ENCODE measurements around the gene FBXL7.

FBXL7 gene

DNA sequence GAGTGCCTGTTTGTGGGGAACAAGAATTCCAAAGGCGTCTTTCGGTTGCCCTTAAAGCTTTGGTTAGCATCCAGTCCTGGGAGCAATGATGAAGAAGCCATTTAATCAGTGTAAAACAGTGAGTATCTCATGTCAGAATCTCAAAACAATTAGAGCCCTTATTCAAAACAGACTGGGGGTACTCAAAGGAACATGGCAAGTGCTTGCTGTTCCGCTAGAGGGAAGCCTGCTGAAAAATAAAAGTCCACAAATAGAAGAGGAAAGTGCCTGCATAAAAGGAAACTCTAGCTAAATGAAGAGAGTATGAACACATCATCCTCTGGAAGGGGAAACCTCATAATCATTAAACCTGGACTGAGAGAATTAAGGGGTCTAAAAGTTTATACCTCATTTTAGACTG lies 26.4 kb downstream of the FBXL7 start:
- H3K27me3 ChIP-seq (ENCODE audit: control insufficient read depth, insufficient read depth, low read length) = no peaks in the 10 kb centered on the region
- no peaks in the 10 kb centered on the region for H3K9me3 ChIP-seq (ENCODE audit: control insufficient read depth, low read length)
- no peak overlapping the region for H3K4me3 ChIP-seq (ENCODE audit: low read length)
- no peaks in the 10 kb centered on the region for H3K36me3 ChIP-seq (ENCODE audit: control insufficient read depth, insufficient read depth, low read length)
- no peaks in the 10 kb centered on the region for H3K4me1 ChIP-seq (ENCODE audit: control insufficient read depth, insufficient read depth, low read length)
- H3K9ac ChIP-seq (ENCODE audit: low read length) = no peak overlapping the region

DNA sequence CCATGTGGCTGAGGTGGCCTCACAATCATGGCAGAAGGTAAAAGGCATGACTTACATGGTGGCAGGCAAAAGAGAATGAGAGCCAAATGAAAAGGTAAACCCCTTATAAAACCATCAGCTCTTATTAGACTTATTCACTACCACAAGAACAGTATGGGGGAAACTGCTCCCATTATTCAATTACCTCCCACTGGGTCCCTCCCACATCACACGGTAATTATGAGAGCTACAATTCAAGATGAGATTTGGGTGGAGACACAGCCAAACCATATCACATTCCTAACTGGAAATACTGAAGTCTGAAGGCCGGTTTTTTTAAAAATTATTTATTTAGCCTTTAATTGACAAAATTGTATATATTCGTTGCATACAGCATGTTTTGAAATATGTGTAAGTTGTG lies 28.5 kb downstream of the FBXL7 start:
- no peak overlapping the region for H3K4me3 ChIP-seq (ENCODE audit: low read length)
- no peaks in the 10 kb centered on the region for H3K36me3 ChIP-seq (ENCODE audit: control insufficient read depth, insufficient read depth, low read length)
- H3K27me3 ChIP-seq (ENCODE audit: control insufficient read depth, insufficient read depth, low read length) = no peaks in the 10 kb centered on the region
- no peak overlapping the region for H3K9ac ChIP-seq (ENCODE audit: low read length)
- peaks cover 4% of the 10 kb centered on the region for H3K4me1 ChIP-seq (ENCODE audit: control insufficient read depth, insufficient read depth, low read length)
- no peaks in the 10 kb centered on the region for H3K9me3 ChIP-seq (ENCODE audit: control insufficient read depth, low read length)

DNA sequence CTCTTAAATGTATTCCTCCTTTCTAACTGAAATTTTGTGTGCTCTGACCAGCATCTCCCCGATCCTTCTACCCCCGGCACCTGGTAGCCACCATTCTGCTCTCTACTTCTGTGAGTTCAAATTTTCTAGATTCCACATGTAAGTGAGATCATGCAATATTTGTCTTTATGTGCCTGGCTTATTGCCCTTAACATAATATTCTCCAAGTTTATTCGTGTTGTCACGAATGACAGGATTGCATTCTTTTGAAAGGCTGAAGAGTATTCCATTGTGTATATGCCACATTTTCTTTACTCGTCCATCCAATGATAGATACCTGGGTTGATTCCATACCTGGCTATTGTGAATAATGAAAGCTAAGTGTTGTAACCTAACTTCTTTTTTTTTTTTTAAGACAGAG lies 29.0 kb downstream of the FBXL7 start:
- no peak overlapping the region for H3K4me3 ChIP-seq (ENCODE audit: low read length)
- no peaks in the 10 kb centered on the region for H3K36me3 ChIP-seq (ENCODE audit: control insufficient read depth, insufficient read depth, low read length)
- H3K9ac ChIP-seq (ENCODE audit: low read length) = no peak overlapping the region
- no peaks in the 10 kb centered on the region for H3K9me3 ChIP-seq (ENCODE audit: control insufficient read depth, low read length)
- peaks cover 4% of the 10 kb centered on the region for H3K4me1 ChIP-seq (ENCODE audit: control insufficient read depth, insufficient read depth, low read length)
- no peaks in the 10 kb centered on the region for H3K27me3 ChIP-seq (ENCODE audit: control insufficient read depth, insufficient read depth, low read length)

DNA sequence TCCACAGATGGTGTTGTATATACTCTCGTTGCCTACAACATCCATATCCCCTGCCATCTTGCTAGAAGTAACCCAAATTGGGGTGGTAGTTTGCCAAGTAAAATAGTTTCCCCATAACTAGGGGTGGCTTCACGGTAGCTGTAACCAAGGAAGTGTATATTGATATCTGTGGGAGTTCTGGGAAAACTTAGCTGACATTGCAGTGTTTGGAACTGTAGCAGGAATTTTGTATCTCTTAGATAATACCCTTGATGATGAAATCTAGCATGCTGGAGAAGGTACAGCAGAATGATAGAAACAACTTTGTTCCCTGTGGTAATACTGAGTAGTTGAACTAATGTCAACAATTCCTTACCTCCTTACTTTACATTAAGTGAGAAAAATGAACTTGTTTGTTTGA lies 29.8 kb downstream of the FBXL7 start:
- Histone ChIP-seq H3K36me3 (ENCODE audit: control insufficient read depth, insufficient read depth, low read length) (no peaks in the 10 kb centered on the region), H3K4me3 (ENCODE audit: low read length) (no peak overlapping the region), H3K27me3 (ENCODE audit: control insufficient read depth, insufficient read depth, low read length) (no peaks in the 10 kb centered on the region), H3K4me1 (ENCODE audit: control insufficient read depth, insufficient read depth, low read length) (peaks cover 4% of the 10 kb centered on the region), H3K9ac (ENCODE audit: low read length) (no peak overlapping the region), H3K9me3 (ENCODE audit: control insufficient read depth, low read length) (no peaks in the 10 kb centered on the region)

DNA sequence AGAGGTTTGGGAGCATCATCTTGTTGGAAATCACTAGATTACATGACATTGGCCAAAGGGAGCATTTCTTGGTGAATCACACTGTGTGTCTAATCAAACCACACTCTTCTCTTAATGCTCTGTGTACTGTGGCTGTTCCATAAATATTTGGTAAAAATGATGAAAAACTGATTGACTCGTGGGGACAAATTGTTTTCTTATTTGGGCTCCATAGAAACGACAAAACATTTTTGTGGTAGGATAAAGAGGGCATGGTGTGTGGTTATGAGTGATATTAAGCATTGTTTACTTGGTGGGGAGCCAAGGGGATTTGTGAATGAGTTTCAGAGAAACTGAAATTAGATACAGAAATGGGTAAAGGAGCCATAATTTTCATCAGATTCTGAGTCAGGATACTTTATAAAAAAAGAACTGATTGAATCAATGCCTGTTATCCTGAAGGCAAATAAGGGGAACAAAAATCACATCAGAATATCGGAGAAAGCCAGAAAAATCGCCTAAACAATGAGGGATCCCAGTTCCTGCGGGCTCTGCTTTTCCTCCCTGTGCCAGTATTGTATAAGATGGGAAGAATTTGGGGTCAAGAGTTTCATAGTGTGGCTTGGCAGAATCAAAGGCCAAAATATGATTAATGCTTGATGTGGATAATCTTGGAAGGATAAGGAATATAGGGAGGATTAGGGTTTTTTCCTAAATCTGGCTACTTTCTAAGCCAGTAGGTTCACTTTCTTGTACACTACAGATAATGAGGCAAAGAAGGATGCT lies 33.3 kb downstream of the FBXL7 start:
- Histone ChIP-seq H3K4me1 (ENCODE audit: control insufficient read depth, insufficient read depth, low read length) (peaks cover 4% of the 10 kb centered on the region), H3K9ac (ENCODE audit: low read length) (no peak overlapping the region), H3K9me3 (ENCODE audit: control insufficient read depth, low read length) (no peaks in the 10 kb centered on the region), H3K4me3 (ENCODE audit: low read length) (no peak overlapping the region), H3K27me3 (ENCODE audit: control insufficient read depth, insufficient read depth, low read length) (no peaks in the 10 kb centered on the region), H3K36me3 (ENCODE audit: control insufficient read depth, insufficient read depth, low read length) (no peaks in the 10 kb centered on the region)

DNA sequence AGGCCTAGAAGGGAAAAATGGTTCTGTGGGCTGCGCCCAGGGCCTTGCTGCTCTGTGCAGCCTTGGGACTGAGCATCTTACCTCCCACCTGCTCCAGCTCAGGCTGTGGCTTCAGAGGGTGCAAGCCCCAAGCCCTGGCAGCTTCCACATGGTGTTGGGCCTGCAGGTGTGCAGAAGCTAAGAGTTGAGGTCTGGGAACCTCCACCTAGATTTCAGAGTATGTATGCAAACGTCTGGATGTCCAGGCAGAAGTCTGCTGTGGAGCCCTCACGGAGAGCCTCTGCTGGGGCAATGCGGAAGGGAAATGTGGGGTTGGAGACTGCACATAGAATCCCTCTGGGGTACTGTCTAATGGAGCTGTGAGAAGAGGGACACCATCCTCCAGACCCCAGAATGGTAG lies 36.0 kb downstream of the FBXL7 start:
- no peaks in the 10 kb centered on the region for H3K9me3 ChIP-seq (ENCODE audit: control insufficient read depth, low read length)
- H3K4me3 ChIP-seq (ENCODE audit: low read length) = no peak overlapping the region
- H3K4me1 ChIP-seq (ENCODE audit: control insufficient read depth, insufficient read depth, low read length) = peaks cover 4% of the 10 kb centered on the region
- H3K36me3 ChIP-seq (ENCODE audit: control insufficient read depth, insufficient read depth, low read length) = no peaks in the 10 kb centered on the region
- no peaks in the 10 kb centered on the region for H3K27me3 ChIP-seq (ENCODE audit: control insufficient read depth, insufficient read depth, low read length)
- H3K9ac ChIP-seq (ENCODE audit: low read length) = no peak overlapping the region

DNA sequence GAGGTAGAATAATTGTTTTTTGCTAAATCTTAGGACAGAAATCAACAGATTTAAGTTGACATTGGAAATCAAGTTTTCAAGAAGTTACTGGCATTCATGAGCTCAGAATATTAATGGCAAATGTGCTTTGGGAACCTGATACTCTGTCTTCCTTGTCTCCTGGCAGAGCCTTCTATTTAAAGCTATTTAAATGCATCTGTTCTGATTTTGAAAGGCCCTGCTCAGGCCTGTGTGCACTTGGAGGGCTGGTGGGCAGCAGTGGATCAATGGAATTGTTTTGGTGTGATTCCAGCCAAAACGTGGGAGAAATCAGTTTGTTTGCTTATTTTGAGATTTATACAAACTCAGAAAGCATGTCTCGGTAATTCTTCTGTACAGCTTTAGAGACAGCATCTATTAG lies 38.5 kb downstream of the FBXL7 start:
- H3K4me3 ChIP-seq (ENCODE audit: low read length) = no peak overlapping the region
- no peaks in the 10 kb centered on the region for H3K9me3 ChIP-seq (ENCODE audit: control insufficient read depth, low read length)
- H3K4me1 ChIP-seq (ENCODE audit: control insufficient read depth, insufficient read depth, low read length) = no peaks in the 10 kb centered on the region
- H3K36me3 ChIP-seq (ENCODE audit: control insufficient read depth, insufficient read depth, low read length) = no peaks in the 10 kb centered on the region
- H3K9ac ChIP-seq (ENCODE audit: low read length) = no peak overlapping the region
- H3K27me3 ChIP-seq (ENCODE audit: control insufficient read depth, insufficient read depth, low read length) = no peaks in the 10 kb centered on the region

DNA sequence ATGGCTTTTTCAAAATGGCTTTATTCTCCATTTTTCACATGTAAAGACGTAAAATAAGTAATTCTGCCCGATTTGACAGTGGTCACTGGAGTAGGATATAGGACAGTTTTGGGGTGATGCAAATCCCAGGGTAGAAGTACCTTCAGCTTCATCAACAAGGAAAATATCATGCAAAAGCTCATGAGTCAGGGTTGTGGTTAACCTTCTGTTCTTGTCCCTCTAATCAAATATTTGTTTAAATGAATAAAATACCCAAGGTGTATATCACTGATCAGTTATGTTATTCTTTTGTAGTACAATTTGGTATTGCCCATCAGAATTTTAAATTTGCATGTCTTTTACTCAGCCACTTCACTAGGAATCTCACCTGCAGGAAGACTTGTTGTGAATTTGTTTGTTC lies 40.0 kb downstream of the FBXL7 start:
- Histone ChIP-seq H3K4me1 (ENCODE audit: control insufficient read depth, insufficient read depth, low read length) (no peaks in the 10 kb centered on the region), H3K9me3 (ENCODE audit: control insufficient read depth, low read length) (no peaks in the 10 kb centered on the region), H3K27me3 (ENCODE audit: control insufficient read depth, insufficient read depth, low read length) (no peaks in the 10 kb centered on the region), H3K36me3 (ENCODE audit: control insufficient read depth, insufficient read depth, low read length) (no peaks in the 10 kb centered on the region), H3K4me3 (ENCODE audit: low read length) (no peak overlapping the region), H3K9ac (ENCODE audit: low read length) (no peak overlapping the region)

DNA sequence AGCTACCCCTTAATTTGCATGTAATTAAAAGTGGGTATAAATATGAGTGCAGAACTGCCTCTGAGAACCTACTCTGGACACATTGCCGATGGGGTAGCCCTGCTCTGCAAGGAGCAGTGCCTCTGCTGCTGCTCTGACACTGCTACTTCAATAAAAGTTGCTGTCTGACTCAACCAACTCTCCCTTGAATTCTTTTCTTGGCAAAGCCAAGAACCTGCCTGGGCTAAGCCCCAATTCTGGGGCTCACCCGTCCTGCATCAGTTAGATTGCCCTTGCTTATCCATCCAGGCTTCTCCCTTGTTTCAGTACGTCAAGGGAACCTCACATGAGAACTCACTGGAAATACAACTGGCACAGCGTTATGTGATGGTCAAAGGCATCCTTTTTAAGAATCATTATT lies 44.1 kb downstream of the FBXL7 start:
- no peaks in the 10 kb centered on the region for H3K36me3 ChIP-seq (ENCODE audit: control insufficient read depth, insufficient read depth, low read length)
- no peak overlapping the region for H3K4me3 ChIP-seq (ENCODE audit: low read length)
- H3K27me3 ChIP-seq (ENCODE audit: control insufficient read depth, insufficient read depth, low read length) = no peaks in the 10 kb centered on the region
- no peak overlapping the region for H3K9ac ChIP-seq (ENCODE audit: low read length)
- no peaks in the 10 kb centered on the region for H3K4me1 ChIP-seq (ENCODE audit: control insufficient read depth, insufficient read depth, low read length)
- no peaks in the 10 kb centered on the region for H3K9me3 ChIP-seq (ENCODE audit: control insufficient read depth, low read length)

DNA sequence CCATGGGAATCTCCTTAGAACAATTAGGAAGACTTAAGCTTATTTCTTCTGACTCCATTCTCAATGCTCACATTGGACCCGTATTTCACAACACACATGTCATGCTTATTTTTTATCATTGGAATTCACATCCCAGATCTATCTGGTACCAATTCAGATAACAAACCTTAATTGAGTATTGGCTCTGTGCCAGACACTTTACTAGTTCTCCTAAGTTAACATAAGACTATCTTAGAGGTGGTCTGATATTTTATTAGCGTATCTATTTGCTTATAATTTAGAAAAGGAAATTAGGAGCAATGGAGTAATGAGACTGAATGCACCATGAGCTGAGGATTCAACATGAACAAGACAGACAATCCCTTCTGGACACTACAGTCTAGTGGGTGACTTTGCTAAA lies 45.1 kb downstream of the FBXL7 start:
- Histone ChIP-seq H3K4me1 (ENCODE audit: control insufficient read depth, insufficient read depth, low read length) (no peaks in the 10 kb centered on the region), H3K36me3 (ENCODE audit: control insufficient read depth, insufficient read depth, low read length) (no peaks in the 10 kb centered on the region), H3K9ac (ENCODE audit: low read length) (no peak overlapping the region), H3K9me3 (ENCODE audit: control insufficient read depth, low read length) (no peaks in the 10 kb centered on the region), H3K4me3 (ENCODE audit: low read length) (no peak overlapping the region), H3K27me3 (ENCODE audit: control insufficient read depth, insufficient read depth, low read length) (no peaks in the 10 kb centered on the region)

DNA sequence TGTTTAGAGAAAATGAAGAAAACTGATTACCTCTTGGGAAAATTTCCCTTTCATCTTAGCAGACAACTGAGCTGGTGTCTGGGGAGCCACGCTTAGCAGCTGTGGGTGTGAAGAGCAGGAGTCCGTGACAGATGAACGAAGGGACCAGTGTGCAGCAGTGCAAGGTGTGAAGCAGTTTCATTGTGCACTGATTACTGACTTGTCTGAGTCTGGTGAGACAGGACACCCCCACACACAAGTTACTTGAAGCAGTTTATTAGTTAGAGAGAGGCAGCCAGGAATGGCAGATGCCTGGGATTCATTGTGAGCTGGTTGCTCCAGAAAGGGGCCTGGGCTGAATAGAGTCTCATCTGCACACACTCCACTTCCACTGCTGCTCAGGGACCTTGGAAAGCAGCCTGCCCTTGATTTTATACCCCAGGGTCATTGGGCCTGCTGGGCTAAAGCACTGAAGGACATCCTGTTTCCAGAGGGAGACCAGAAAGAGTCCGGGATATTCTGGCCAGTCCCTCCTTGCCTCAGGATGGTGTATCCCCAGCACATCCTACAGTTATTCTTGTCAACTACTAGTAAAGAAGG lies 47.4 kb downstream of the FBXL7 start:
- Histone ChIP-seq H3K4me1 (ENCODE audit: control insufficient read depth, insufficient read depth, low read length) (no peaks in the 10 kb centered on the region), H3K9me3 (ENCODE audit: control insufficient read depth, low read length) (no peaks in the 10 kb centered on the region), H3K4me3 (ENCODE audit: low read length) (no peak overlapping the region), H3K9ac (ENCODE audit: low read length) (no peak overlapping the region), H3K36me3 (ENCODE audit: control insufficient read depth, insufficient read depth, low read length) (no peaks in the 10 kb centered on the region), H3K27me3 (ENCODE audit: control insufficient read depth, insufficient read depth, low read length) (no peaks in the 10 kb centered on the region)

DNA sequence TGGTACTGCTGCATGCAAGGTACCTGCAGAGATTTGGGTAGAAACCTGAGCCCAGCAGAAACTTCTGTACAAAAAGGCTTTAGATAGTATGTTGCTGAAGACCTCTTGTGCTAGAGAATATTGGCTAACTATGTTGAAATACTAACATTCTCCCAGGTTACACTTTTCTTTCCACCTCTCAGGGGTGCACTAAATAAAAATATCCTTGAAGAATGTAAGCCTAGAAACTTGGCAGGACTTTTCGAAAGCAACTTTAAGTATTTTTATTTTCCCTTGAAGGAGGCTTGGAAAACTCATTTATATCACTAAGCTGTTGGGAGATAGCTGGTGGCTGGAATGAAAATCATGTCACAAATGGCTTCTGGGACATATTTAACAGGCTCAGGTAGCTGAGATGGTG lies 50.0 kb downstream of the FBXL7 start:
- no peaks in the 10 kb centered on the region for H3K36me3 ChIP-seq (ENCODE audit: control insufficient read depth, insufficient read depth, low read length)
- no peaks in the 10 kb centered on the region for H3K9me3 ChIP-seq (ENCODE audit: control insufficient read depth, low read length)
- H3K9ac ChIP-seq (ENCODE audit: low read length) = no peak overlapping the region
- H3K27me3 ChIP-seq (ENCODE audit: control insufficient read depth, insufficient read depth, low read length) = no peaks in the 10 kb centered on the region
- no peak overlapping the region for H3K4me3 ChIP-seq (ENCODE audit: low read length)
- H3K4me1 ChIP-seq (ENCODE audit: control insufficient read depth, insufficient read depth, low read length) = no peaks in the 10 kb centered on the region
